Liver (tissue), 9 donors: ENCODE measurements around the gene PDE4D. TPM values are rescaled to one million over a fixed set of nuclear protein-coding genes. Genes with fewer than 3 reads are reported as not detected.

Source experiments
- DNase-seq: peaks from one replicate; pipeline ENCODE4 v3.0.0-alpha.2; 2017; ENCODE audit warnings: low spot score
- H3K27ac ChIP-seq, 2 donors: one replicate each; pipeline ENCODE4 v1.7.0; 2013; ENCODE audit warnings: inconsistent platforms in 2 of 2, low read length in 2 of 2, control low read depth in 1 of 2, low read depth in 1 of 2, mild to moderate bottlenecking in 1 of 2
- H3K27me3 ChIP-seq, 4 donors: one replicate each; pipeline versions ENCODE4 v1.6.1 to v1.7.0; 2013; ENCODE audit warnings: low read length in 3 of 4, inconsistent platforms in 1 of 4, mild to moderate bottlenecking in 1 of 4, moderate library complexity in 1 of 4; ENCODE audit not compliant: control insufficient read depth in 4 of 4, insufficient read depth in 4 of 4
- H3K36me3 ChIP-seq, 4 donors: one replicate each; pipeline versions ENCODE4 v1.6.1 to v1.7.0; 2013; ENCODE audit warnings: low read length in 3 of 4, mild to moderate bottlenecking in 3 of 4, low read depth in 1 of 4, moderate library complexity in 1 of 4; ENCODE audit not compliant: control insufficient read depth in 4 of 4, insufficient read depth in 3 of 4
- H3K4me1 ChIP-seq, 4 donors: one replicate each; pipeline versions ENCODE4 v1.6.1 to v1.7.0; 2013; ENCODE audit warnings: low read length in 3 of 4, mild to moderate bottlenecking in 3 of 4, moderate library complexity in 1 of 4; ENCODE audit not compliant: control insufficient read depth in 4 of 4, insufficient read depth in 4 of 4
- H3K4me3 ChIP-seq, 3 donors: one replicate each; pipeline versions ENCODE4 v1.6.1 to v1.7.0; 2013; ENCODE audit warnings: low read length in 3 of 3, control low read depth in 1 of 3, low read depth in 1 of 3, mild to moderate bottlenecking in 1 of 3
- H3K9ac ChIP-seq, 2 donors: one replicate each; pipeline ENCODE4 v1.7.0; 2013; ENCODE audit warnings: low read length in 2 of 2, mild to moderate bottlenecking in 2 of 2, moderate library complexity in 2 of 2, control low read depth in 1 of 2, low read depth in 1 of 2
- H3K9me3 ChIP-seq, 4 donors: one replicate each; pipeline versions ENCODE4 v1.6.1 to v1.7.0; 2013; ENCODE audit warnings: low read length in 3 of 4; ENCODE audit not compliant: control insufficient read depth in 4 of 4
- EGR1 ChIP-seq, 2 donors: IDR thresholded peaks; 2 replicates each; pipeline ENCODE4 v1.6.1; 2016 to 2018; ENCODE audit warnings: antibody characterized with exemption in 2 of 2, low read depth in 2 of 2
- FOXA1 ChIP-seq: IDR thresholded peaks from 2 replicates; pipeline ENCODE4 v1.6.1; 2016; ENCODE audit warnings: antibody characterized with exemption
- FOXA2 ChIP-seq: IDR thresholded peaks from 2 replicates; pipeline ENCODE4 v1.6.1; 2016; ENCODE audit warnings: antibody characterized with exemption
- GABPA ChIP-seq, 2 donors: IDR thresholded peaks in 1 of 2; conservative IDR thresholded peaks in 1 of 2; 2 replicates each; pipeline ENCODE4 v1.6.1; 2016; ENCODE audit warnings: antibody characterized with exemption in 2 of 2, mild to moderate bottlenecking in 1 of 2, moderate library complexity in 1 of 2
- HNF4A ChIP-seq, 2 donors: conservative IDR thresholded peaks; 2 replicates each; pipeline ENCODE4 v1.6.1; 2016; ENCODE audit warnings: antibody characterized with exemption in 2 of 2, mild to moderate bottlenecking in 2 of 2
- HNF4G ChIP-seq: IDR thresholded peaks from 2 replicates; pipeline ENCODE4 v1.6.1; 2016; ENCODE audit warnings: antibody characterized with exemption
- JUND ChIP-seq, 2 donors: IDR thresholded peaks; 2 replicates each; pipeline ENCODE4 v1.6.1; 2016; ENCODE audit warnings: antibody characterized with exemption in 2 of 2
- NR2F2 ChIP-seq: IDR thresholded peaks from 2 replicates; pipeline ENCODE4 v1.6.1; 2016; ENCODE audit warnings: antibody characterized with exemption
- RAD21 ChIP-seq, 2 donors: IDR thresholded peaks; 2 replicates each; pipeline ENCODE4 v1.6.1; 2016; ENCODE audit warnings: antibody characterized with exemption in 2 of 2, mild to moderate bottlenecking in 2 of 2
- REST ChIP-seq: IDR thresholded peaks from 2 replicates; pipeline ENCODE4 v1.6.1; 2016; ENCODE audit warnings: antibody characterized with exemption, mild to moderate bottlenecking
- RXRA ChIP-seq, 2 donors: IDR thresholded peaks; 2 replicates each; pipeline ENCODE4 v1.6.1; 2017 to 2018; ENCODE audit warnings: antibody characterized with exemption in 2 of 2, mild to moderate bottlenecking in 1 of 2
- TAF1 ChIP-seq: conservative IDR thresholded peaks from 2 replicates; pipeline ENCODE4 v1.6.1; 2016; ENCODE audit warnings: antibody characterized with exemption, mild to moderate bottlenecking
- YY1 ChIP-seq: IDR thresholded peaks from 2 replicates; pipeline ENCODE4 v1.6.1; 2016; ENCODE audit warnings: antibody characterized with exemption, mild to moderate bottlenecking
- WGBS: extraction: QIAGEN DNeasy Blood & Tissue Kit; methylation state at CpG from one replicate; pipeline ENCODE4 v1.1.7; 2013; 5-methylcytosine and 5-hydroxymethylcytosine counted together
- polyA plus RNA-seq, 2 donors: library from polyadenylated mRNA; stranded (reverse) in 1 of 2; unstranded in 1 of 2; fragments of 200-250 nt in 1 of 2; fragments of >200 nt in 1 of 2; fragmentation: Nextera tagmentation in 1 of 2; extraction: Ambion mirVana in 1 of 2; gene quantifications; one replicate each; pipeline versions ENCODE4 v1.2.1 to v1.2.3, GENCODE V29; 2013 to 2015
- total RNA-seq, 2 donors: library from RNA; depleted of rRNA; stranded (reverse); fragments of >200 nt; gene quantifications; one replicate each; pipeline ENCODE4 v1.2.3, GENCODE V29; 2014
- TF ChIP-seq, protein P1 (sequence below): IDR thresholded peaks from 2 replicates; pipeline ENCODE4 v1.6.1; 2016; ENCODE audit warnings: antibody characterized with exemption
- TF ChIP-seq, protein P2 (sequence below): IDR thresholded peaks from 2 replicates; pipeline ENCODE4 v1.6.1; 2016; ENCODE audit warnings: antibody characterized with exemption
- TF ChIP-seq, protein P3 (sequence below): fragments of 150-350 bp; IDR thresholded peaks from 2 replicates; pipeline ENCODE4 v1.5.1; 2017; ENCODE audit warnings: improper control_type of control experiment, low read depth, low read length; ENCODE audit not compliant: missing input control
- donor health status: healthy.
- donor health status: healthy.
- donor health status: healthy.
- donor health status: healthy.
- donor health status: healthy.

The PDE4D gene
- total and polyA plus RNA-seq, 4 donors, result 0.67 to 11.9 (median 6.5) TPM

DNA sequence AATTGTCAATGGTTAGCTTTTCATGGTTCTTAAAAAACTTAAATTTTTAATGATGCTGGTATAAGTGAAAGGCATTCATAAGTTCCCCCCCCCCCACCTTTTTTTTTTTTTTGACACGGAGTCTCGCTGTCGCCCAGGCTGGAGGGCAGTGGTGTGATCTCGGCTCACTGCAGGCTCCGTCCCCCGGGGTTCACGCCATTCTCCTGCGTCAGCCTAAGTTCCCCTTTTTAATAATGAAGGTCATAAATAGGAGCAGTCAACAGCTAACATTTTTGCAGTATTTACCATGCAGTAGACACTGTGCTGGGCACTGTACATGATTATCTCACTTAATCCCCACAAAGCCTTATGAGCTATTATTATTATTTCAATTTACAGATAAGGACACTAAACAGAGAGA lies 556.3 kb downstream of the PDE4D start (continued):
- TF ChIP-seq NR2F2, result no peak
- no peak for TF ChIP-seq HNF4A (conservative IDR thresholded peaks at IDR 0.05)
- TF ChIP-seq FOXA1, result no peak
- no peak for TF ChIP-seq RXRA (IDR thresholded peaks at IDR 0.05)
- TF ChIP-seq, protein P1, sequence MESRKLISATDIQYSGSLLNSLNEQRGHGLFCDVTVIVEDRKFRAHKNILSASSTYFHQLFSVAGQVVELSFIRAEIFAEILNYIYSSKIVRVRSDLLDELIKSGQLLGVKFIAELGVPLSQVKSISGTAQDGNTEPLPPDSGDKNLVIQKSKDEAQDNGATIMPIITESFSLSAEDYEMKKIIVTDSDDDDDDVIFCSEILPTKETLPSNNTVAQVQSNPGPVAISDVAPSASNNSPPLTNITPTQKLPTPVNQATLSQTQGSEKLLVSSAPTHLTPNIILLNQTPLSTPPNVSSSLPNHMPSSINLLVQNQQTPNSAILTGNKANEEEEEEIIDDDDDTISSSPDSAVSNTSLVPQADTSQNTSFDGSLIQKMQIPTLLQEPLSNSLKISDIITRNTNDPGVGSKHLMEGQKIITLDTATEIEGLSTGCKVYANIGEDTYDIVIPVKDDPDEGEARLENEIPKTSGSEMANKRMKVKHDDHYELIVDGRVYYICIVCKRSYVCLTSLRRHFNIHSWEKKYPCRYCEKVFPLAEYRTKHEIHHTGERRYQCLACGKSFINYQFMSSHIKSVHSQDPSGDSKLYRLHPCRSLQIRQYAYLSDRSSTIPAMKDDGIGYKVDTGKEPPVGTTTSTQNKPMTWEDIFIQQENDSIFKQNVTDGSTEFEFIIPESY, result no peak
- no peak for TF ChIP-seq FOXA2

DNA sequence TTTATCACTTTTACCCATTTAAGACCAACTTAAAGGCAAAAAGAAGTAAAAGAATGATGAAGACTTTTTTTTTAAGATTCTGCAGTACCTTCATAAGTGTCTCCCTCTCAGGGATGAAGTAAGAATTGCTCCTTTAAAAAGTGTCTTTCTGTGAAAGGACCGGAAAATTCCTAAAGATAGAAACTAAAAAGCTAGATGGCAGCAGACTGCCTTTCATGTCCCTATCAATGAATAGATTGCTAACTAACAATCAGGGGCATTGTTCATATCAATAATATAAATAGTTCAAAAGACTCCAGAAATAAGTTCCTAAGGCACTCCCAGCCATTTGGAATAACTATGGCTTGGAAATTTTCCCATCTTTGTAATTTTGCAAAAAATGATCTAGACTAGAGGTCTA lies 558.0 kb downstream of the PDE4D start:
- no peak overlapping the region for H3K9ac ChIP-seq
- H3K27me3 ChIP-seq, result no peaks in the 10 kb centered on the region
- no peaks in the 10 kb centered on the region for H3K9me3 ChIP-seq
- H3K4me1 ChIP-seq, result no peaks in the 10 kb centered on the region
- H3K36me3 ChIP-seq, result no peaks in the 10 kb centered on the region
- 92% methylated on average over 1 of the region's 1 CpG for WGBS
- no peak overlapping the region for H3K27ac ChIP-seq
- H3K4me3 ChIP-seq, result no peak overlapping the region
- TF ChIP-seq RAD21 (IDR thresholded peaks at IDR 0.05) (no peak), YY1 (no peak), HNF4A (conservative IDR thresholded peaks at IDR 0.05) (no peak), FOXA1 (no peak), EGR1 (IDR thresholded peaks at IDR 0.05; ENCODE audit: low read depth in 2 of 2) (no peak), REST (no peak), GABPA (IDR thresholded peaks at IDR 0.05 in 1 of 2, conservative IDR thresholded peaks at IDR 0.05 in 1 of 2) (no peak), TAF1 (no peak), RXRA (IDR thresholded peaks at IDR 0.05) (no peak), JUND (IDR thresholded peaks at IDR 0.05) (no peak), NR2F2 (no peak), HNF4G (no peak), FOXA2 (no peak)
- TF ChIP-seq, protein P1, result no peak
- TF ChIP-seq, protein P2, sequence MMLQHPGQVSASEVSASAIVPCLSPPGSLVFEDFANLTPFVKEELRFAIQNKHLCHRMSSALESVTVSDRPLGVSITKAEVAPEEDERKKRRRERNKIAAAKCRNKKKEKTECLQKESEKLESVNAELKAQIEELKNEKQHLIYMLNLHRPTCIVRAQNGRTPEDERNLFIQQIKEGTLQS, result no peak
- TF ChIP-seq, protein P3, sequence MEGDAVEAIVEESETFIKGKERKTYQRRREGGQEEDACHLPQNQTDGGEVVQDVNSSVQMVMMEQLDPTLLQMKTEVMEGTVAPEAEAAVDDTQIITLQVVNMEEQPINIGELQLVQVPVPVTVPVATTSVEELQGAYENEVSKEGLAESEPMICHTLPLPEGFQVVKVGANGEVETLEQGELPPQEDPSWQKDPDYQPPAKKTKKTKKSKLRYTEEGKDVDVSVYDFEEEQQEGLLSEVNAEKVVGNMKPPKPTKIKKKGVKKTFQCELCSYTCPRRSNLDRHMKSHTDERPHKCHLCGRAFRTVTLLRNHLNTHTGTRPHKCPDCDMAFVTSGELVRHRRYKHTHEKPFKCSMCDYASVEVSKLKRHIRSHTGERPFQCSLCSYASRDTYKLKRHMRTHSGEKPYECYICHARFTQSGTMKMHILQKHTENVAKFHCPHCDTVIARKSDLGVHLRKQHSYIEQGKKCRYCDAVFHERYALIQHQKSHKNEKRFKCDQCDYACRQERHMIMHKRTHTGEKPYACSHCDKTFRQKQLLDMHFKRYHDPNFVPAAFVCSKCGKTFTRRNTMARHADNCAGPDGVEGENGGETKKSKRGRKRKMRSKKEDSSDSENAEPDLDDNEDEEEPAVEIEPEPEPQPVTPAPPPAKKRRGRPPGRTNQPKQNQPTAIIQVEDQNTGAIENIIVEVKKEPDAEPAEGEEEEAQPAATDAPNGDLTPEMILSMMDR, result no peak
- no peak for DNase-seq
